Endodermal cell (in vitro differentiated cells): ENCODE measurements around the gene RPGRIP1. TPM values are rescaled to one million over a fixed set of nuclear protein-coding genes. Genes with fewer than 3 reads are reported as not detected.
A peak's percentile ranks its signal among the peaks of the same experiment; 100 is the strongest.
"Not testable (repeated sequence)": the region's sequence is repeated elsewhere in the genome, so short reads cannot be mapped to it uniquely, and the experiment has no call there.

ENCODE experiments used
- DNase-seq: peaks from one replicate; pipeline ENCODE4 v3.0.0-alpha.2; 2017
- H3K27ac ChIP-seq: 2 replicates; pipeline ENCODE4 v1.5.1; 2013; ENCODE audit warnings: mild to moderate bottlenecking, low read depth, low read length, moderate library complexity
- H3K27me3 ChIP-seq: 2 replicates; pipeline ENCODE4 v1.6.1; 2013; ENCODE audit warnings: mild to moderate bottlenecking, low read length, moderate library complexity; ENCODE audit not compliant: insufficient read depth, control insufficient read depth, poor library complexity, severe bottlenecking
- H3K36me3 ChIP-seq: 2 replicates; pipeline ENCODE4 v1.7.0; 2013; ENCODE audit warnings: mild to moderate bottlenecking, low read length, moderate library complexity; ENCODE audit not compliant: control insufficient read depth, insufficient read depth
- H3K4me1 ChIP-seq: one replicate; pipeline ENCODE4 v1.7.0; 2013; ENCODE audit warnings: low read length; ENCODE audit not compliant: control insufficient read depth, insufficient read depth
- H3K4me3 ChIP-seq: 2 replicates; pipeline ENCODE4 v1.5.1; 2013; ENCODE audit warnings: mild to moderate bottlenecking, low read length, moderate library complexity
- H3K9ac ChIP-seq: 2 replicates; pipeline ENCODE4 v1.6.1; 2013; ENCODE audit warnings: mild to moderate bottlenecking, low read length, moderate library complexity; ENCODE audit not compliant: poor library complexity, severe bottlenecking; ENCODE audit errors: extremely low read depth
- H3K9me3 ChIP-seq: 2 replicates; pipeline ENCODE4 v1.6.1; 2013; ENCODE audit warnings: mild to moderate bottlenecking, low read length, moderate library complexity; ENCODE audit not compliant: control insufficient read depth
- H3K27ac Mint-ChIP-seq: 2 replicates; pipeline ENCODE4 v1.8.0; 2020; ENCODE audit warnings: mixed read lengths
- H3K27me3 Mint-ChIP-seq: 2 replicates; pipeline ENCODE4 v1.8.0; 2021; ENCODE audit warnings: mild to moderate bottlenecking, mixed read lengths; ENCODE audit not compliant: insufficient read depth
- H3K36me3 Mint-ChIP-seq: 2 replicates; pipeline ENCODE4 v1.8.0; 2020; ENCODE audit warnings: low read depth, mixed read lengths
- H3K4me1 Mint-ChIP-seq: 2 replicates; pipeline ENCODE4 v1.8.0; 2020; ENCODE audit warnings: mixed read lengths
- H3K4me3 Mint-ChIP-seq: 2 replicates; pipeline ENCODE4 v1.8.0; 2020; ENCODE audit warnings: mild to moderate bottlenecking, moderate library complexity, mixed read lengths
- H3K9me3 Mint-ChIP-seq: 2 replicates; pipeline ENCODE4 v1.8.0; 2020; ENCODE audit warnings: mild to moderate bottlenecking, mixed read lengths
- CTCF ChIP-seq: fragments of 200-600 bp; sonication (generic); conservative IDR thresholded peaks from 2 replicates; pipeline ENCODE4 v1.5.0; 2021; ENCODE audit warnings: antibody characterized with exemption, mild to moderate bottlenecking
- WGBS, 2 experiments: methylation state at CpG; one replicate each; pipeline versions ENCODE4 v1.1.5 to v1.1.7; 2013; ENCODE audit warnings: missing lambda C conversion rate in 2 of 2, mixed read lengths in 1 of 2; ENCODE audit not compliant: insufficient coverage in 1 of 2, insufficient read length in 1 of 2; 5-methylcytosine and 5-hydroxymethylcytosine counted together
- total RNA-seq, 2 donors: library from RNA; stranded (reverse); fragmentation: NEBNext Ultra II Directional in 1 of 2; extraction: Animal tissue kit (Norgen Biotek cat#: 25700) in 1 of 2; gene quantifications; 2 replicates in 1 of 2; 3 replicates in 1 of 2; pipeline ENCODE4 v1.2.1, GENCODE V29; 2021

RPGRIP1 gene
- total RNA-seq, 2 donors from 2014 or later = 0.29 TPM; not detected in 1

GRCh38 chr14:21251215-21251614 is 28.7 kb upstream of the RPGRIP1 start:
- no peak overlapping the region for H3K27ac Mint-ChIP-seq
- no peak overlapping the region for H3K27ac ChIP-seq
- no peak for TF ChIP-seq CTCF
- no peaks in the 10 kb centered on the region for H3K4me1 ChIP-seq
- no peak for DNase-seq
- peaks cover 14% of the 10 kb centered on the region for H3K9me3 ChIP-seq
- H3K4me3 Mint-ChIP-seq = no peak overlapping the region
- no peak overlapping the region for H3K4me3 ChIP-seq
- WGBS, 2 experiments = 93% methylated on average over 5 of the region's 5 CpGs
- peaks cover 16% of the 10 kb centered on the region for H3K4me1 Mint-ChIP-seq
- no peaks in the 10 kb centered on the region for H3K27me3 Mint-ChIP-seq
- H3K27me3 ChIP-seq = no peaks in the 10 kb centered on the region
- H3K9me3 Mint-ChIP-seq = peaks cover 2% of the 10 kb centered on the region
- H3K36me3 Mint-ChIP-seq = peaks cover 88% of the 10 kb centered on the region
- H3K36me3 ChIP-seq = peaks cover 96% of the 10 kb centered on the region
- no peak overlapping the region for H3K9ac ChIP-seq

- no peak for TF ChIP-seq CTCF
- Histone ChIP-seq H3K27me3 (no peaks in the 10 kb centered on the region), H3K27ac (no peak overlapping the region), H3K9ac (no peak overlapping the region), H3K4me3 (no peak overlapping the region), H3K36me3 (peaks cover 96% of the 10 kb centered on the region), H3K4me1 (no peaks in the 10 kb centered on the region), H3K9me3 (peaks cover 14% of the 10 kb centered on the region)
- H3K36me3 Mint-ChIP-seq = peaks cover 91% of the 10 kb centered on the region
- peaks cover 16% of the 10 kb centered on the region for H3K4me1 Mint-ChIP-seq
- no peak for DNase-seq
- peaks cover 2% of the 10 kb centered on the region for H3K9me3 Mint-ChIP-seq
- H3K4me3 Mint-ChIP-seq = no peak overlapping the region
- no peak overlapping the region for H3K27ac Mint-ChIP-seq
- WGBS, 2 experiments = 86 to 96% methylated on average over 1 to 2 of the region's 2 CpGs
- H3K27me3 Mint-ChIP-seq = no peaks in the 10 kb centered on the region
Measured at GRCh38 chr14:21252149-21252548, 27.7 kb upstream of the RPGRIP1 start.

GRCh38 chr14:21255385-21256101 is 24.3 kb upstream of the RPGRIP1 start:
- Mint-ChIP-seq H3K36me3 (peaks cover 84% of the 10 kb centered on the region), H3K4me1 (peaks cover 20% of the 10 kb centered on the region), H3K27me3 (no peaks in the 10 kb centered on the region), H3K4me3 (no peak overlapping the region), H3K9me3 (peaks cover 2% of the 10 kb centered on the region), H3K27ac (peak overlapping the region; percentile 83)
- peaks cover 9% of the 10 kb centered on the region for H3K9me3 ChIP-seq
- WGBS, 2 experiments = 88 to 94% methylated on average over 4 of the region's 4 CpGs
- no peak for DNase-seq
- no peaks in the 10 kb centered on the region for H3K27me3 ChIP-seq
- no peak overlapping the region for H3K27ac ChIP-seq
- no peaks in the 10 kb centered on the region for H3K4me1 ChIP-seq
- no peak overlapping the region for H3K4me3 ChIP-seq
- TF ChIP-seq CTCF = no peak
- H3K9ac ChIP-seq = no peak overlapping the region
- H3K36me3 ChIP-seq = peaks cover 88% of the 10 kb centered on the region

- H3K9me3 Mint-ChIP-seq, H3K27me3 ChIP-seq, H3K9me3 ChIP-seq, DNase-seq, H3K4me3 Mint-ChIP-seq, H3K27ac ChIP-seq, H3K9ac ChIP-seq, H3K27me3 Mint-ChIP-seq, H3K4me3 ChIP-seq, H3K4me1 ChIP-seq: not testable (repeated sequence)
- Mint-ChIP-seq H3K27ac (peak overlapping the region; percentile 83), H3K4me1 (peaks cover 22% of the 10 kb centered on the region), H3K36me3 (peaks cover 81% of the 10 kb centered on the region)
- peaks cover 88% of the 10 kb centered on the region for H3K36me3 ChIP-seq
- WGBS, 2 experiments = 89 to 93% methylated on average over 5 to 8 of the region's 8 CpGs
Measured at GRCh38 chr14:21256102-21256447, 23.8 kb upstream of the RPGRIP1 start.
